GM19023 (cell line): Measurements from ENCODE around the gene KLHL21.
A peak's percentile ranks its signal among the peaks of the same experiment; 100 is the strongest.
"Not testable (repeated sequence)": the region's sequence is repeated elsewhere in the genome, so short reads cannot be mapped to it uniquely, and the experiment has no call there.

Source experiments
- ATAC-seq: cut with Tn5 transposase; IDR thresholded peaks from one replicate; pipeline ENCODE4 v1.9.1; 2021; ENCODE audit warnings: mild to moderate bottlenecking, moderate library complexity; ENCODE audit not compliant: unreplicated experiment

Gene KLHL21

DNA sequence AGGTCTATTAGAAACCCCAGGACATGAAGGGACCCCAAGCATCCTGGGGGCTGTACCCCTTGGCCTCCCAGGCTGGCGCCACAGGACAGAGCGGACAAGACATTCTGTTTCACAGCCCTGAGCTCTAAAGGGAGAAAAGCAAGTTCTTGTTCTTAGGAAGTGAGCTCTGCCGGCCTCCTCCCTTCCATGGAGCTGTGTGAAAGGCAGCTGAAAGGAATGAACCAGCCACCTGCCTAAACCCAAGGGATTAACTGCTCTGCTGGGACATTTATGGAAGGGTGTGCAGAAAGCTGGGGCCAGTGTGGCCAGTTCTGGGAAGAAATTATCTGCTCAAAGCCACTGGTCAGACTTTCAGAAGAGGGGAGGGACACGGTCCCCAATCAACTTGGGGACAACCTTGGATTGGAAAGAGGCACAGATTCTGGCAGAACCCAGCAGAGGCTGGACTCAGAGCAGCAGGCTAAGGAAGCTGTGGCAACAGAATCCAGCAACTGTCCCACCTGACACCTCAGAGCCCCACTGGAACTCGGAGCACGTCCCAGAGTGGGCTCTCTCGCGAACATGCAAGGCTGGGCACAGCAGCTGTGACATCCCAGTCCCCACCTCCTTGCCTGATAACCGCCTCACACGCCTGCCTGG lies 2.1 kb downstream of the KLHL21 start:
- ATAC-seq = peak; percentile 3

DNA sequence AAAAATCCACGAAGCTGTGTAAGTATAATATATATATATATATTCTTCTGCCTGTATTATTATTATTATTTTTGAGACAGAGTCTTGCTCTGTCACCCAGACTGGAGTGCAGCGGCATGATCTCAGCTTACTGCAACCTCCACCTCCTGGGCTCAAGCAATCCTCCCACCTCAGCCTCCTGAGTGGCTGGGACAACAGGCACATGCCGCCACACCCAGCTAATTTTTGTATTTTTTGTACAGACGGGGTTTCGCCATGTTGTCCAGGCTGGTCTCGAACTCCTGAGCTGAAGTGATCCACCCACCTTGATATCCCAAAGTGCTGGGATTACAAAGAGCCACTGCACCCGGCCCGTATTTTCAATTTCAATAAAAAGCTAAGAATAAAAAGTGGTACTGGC lies 2.7 kb downstream of the KLHL21 start:
- ATAC-seq = not testable (repeated sequence)

DNA sequence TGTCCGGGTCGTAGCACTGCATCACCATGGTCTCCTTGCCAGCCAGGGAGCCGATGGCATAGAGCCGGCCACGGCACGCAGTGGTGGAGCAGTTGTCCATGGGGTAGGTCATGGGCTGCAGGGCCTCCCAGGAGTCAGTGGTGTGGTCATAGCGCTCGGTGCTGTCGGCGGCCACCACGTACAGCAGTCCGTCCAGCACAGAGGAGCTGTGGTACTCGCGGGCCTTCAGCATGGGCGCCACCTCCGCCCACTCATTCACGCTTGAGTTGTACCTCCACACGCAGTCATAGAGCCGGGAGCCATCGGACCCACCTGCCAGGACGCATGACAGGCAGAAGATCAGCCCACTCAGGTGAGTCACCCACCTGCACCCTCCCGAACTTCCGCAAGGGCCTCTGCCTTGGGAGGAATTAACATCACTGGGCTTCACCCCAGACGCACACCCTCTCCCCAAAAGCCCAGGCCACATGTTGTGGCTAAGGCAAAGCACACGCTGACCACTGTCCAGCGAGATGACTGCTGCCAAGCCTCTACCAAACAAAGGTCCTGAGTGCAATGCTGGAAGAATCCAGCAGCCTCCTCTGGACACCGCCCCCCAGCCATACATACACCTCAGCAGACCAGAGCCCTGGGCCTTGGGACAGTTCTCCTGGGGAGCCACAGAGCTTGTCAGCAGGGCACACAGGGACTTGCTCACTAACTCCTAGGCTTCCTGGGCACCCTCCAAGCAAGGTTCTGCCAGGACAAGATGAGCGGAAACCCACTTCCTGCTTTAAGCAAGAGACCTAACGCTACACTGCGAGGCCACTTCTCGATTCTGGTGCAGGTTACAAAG lies 3.3 kb downstream of the KLHL21 start:
- no peak for ATAC-seq

DNA sequence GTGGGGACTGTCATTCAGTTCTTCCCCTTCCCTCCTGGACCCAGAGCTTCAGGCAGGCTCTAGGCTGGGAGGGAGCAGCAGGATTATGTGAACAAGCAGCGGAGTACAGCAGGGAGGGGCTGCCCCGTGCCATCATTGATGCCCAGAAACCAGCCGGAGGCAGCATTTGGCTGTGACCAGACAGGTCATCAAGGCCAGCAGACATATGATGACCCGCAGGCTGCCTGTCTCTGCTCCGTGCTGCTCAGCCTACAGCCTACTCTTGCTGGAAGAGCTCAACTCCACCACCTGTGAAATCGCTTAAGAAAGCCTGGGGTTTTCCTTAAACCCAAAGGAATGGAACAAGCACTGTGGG lies 4.9 kb downstream of the KLHL21 start:
- ATAC-seq = no peak

DNA sequence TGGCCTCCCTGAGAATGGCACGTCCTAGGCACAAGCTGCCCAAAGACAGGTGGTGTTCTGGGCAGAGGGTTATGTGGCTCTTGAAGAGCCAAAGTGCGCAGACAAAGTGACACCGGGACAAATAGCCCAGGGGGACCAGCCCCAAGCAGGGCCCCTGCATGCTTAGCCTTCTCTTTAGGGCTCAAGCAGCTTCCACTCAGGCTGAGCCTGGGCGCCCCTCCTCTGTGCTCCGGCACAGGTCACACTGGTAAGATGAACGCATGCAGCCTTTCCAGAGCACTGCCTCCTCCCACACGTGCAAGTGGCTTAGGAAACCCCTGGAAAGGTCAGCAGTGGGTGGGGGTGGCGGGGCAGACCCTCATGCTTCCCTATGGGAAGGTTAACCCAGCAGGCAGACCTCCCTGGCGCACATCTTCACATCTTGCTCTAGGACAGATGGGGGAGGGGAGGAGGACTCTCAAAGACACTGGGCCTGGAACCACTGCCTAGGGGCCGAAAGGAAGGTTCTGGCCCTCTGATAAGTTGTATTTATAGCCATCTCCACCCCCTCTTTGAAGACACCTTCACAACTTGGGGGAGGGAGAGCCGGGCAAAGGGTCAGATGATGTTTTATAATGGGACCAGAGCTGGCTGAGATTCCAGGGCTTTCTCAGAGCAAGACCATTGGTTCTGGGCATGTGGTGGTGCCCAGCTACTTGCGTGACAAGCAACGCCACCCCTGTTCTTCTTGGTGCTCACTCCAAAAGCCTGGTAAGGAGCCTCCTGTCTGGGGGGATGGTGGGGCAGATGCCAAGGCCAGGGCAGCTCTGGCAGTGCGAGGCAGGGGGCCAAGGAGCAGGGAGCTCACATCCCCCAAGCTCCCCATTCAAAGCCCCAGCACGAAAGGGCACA lies 5.5 kb downstream of the KLHL21 start:
- ATAC-seq = no peak

DNA sequence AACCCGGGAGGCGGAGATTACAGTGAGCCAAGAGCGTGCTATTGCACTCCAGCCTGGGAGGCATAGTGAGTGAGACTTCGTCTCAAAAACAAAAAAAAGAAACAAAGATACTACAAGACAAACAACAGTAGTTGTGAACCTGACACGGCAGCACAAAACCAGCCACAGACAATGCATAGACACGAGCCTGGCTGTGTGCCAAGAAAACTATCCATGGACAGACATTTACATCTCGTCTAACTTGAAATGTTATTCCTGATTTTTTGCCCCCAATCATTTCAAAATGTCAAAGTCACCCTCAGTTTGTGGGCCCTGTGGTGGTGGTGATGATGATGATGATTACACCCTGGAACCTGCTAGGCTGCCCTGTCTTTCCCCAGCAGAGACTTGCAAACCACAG lies 6.3 kb downstream of the KLHL21 start:
- no peak for ATAC-seq

DNA sequence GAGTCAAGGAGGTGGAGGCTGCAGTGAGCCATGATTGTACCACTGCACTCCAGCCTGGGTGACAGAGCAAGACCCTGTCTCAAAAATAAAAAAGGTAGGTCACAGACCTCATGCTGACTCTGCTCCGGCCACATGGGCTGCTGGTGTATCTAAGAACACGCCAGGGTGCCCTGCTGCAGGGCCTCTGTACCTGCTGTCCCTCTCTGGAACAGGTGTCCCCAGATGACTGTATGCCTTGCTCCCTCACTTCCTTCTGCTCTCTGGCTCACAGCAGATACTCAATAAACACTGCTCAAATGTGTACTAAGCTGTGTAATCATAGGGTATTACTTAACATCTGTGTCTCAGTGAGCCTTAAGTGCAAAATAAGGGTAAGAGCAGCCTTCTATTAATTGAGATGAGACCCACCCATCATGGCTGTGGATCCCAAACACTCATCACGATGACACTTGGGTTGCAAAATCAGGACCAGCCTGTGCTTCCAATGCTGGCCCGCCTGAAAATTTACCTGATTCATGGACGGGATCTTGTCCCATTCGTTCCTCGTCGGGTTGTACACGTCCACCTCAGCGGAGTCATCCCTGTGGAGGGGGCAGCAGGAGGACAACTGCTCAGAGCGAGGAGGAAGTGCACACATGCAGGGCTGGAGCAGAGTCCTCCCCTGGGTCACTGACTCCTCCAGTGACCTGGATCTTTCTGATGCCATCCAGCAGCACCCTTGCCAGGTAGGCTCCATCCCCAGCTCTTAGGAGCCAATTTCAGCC lies 7.5 kb downstream of the KLHL21 start:
- ATAC-seq = no peak

DNA sequence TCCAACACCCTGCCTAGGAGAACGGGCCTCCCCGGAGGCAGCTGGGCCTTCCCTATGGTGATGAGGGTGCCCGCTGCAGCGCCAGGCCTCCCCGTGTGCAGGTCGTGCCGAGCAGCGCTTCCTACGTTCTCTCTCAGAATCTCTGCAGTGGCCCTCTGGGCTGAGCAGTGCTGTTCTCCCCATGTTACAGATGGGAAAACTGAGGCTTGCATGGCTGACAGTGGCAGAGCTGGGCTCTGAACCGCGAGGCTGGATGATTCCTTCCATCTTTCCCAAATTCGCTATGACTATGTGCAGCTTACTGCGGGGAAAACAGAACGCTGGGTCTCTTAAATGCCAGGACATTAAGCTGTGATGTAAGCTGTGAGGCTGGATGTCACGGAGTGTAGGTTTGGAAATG lies 8.9 kb downstream of the KLHL21 start:
- ATAC-seq = no peak

DNA sequence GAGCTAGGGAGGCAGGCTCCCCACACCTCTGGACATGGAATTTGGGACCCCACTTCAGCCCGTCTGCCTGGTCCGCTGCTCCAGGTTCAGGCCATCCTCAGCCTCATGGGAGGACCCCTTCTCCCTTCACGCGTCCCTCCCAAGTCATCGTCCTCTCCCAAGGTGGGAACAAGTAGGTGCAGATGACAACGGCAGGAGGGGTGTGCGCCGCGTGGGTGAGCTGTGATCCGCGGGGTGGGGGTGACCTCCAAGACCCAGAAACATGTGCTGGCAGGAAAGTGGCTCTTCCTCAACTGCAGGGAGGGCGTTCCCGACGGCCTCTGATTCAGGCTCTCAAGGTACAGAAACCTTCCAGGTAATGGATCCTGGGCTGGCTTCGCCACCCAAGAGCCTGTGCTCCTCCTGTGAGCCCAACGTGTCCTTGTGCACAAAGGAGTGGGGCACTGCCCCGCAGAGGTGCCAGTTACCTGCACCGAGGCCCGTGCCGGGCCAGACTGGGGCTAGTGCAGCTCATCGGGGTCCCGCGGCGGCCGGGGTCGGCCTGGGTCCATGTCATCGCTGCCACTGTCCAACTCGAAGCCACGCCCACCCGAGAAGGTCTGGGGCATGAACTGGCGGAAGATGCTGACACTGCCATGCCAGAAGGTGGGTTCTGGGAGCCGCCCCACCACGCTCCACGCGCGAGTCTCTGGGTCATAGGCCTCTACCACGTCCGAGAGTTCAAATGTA lies 9.6 kb downstream of the KLHL21 start:
- no peak for ATAC-seq

DNA sequence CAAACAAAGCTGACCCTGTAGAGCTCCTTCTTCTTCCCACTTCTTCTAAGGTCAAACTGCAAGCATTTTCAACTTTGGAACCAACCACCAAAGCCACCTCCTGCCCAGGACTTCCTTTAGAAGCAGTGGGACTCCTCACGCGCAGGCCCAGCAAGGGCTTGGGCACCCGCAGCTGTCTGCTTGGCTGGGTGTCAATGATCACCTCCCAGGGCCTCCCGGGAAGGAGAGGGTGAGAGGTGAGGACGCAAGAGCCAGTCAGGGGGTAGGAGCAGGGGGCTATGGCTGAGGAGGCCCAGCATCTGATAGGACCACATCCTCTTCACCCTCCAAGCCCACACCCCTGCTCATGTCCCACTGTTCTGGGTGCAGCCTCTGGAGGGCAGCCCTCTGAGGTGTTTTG lies 10.2 kb downstream of the KLHL21 start:
- ATAC-seq = no peak

DNA sequence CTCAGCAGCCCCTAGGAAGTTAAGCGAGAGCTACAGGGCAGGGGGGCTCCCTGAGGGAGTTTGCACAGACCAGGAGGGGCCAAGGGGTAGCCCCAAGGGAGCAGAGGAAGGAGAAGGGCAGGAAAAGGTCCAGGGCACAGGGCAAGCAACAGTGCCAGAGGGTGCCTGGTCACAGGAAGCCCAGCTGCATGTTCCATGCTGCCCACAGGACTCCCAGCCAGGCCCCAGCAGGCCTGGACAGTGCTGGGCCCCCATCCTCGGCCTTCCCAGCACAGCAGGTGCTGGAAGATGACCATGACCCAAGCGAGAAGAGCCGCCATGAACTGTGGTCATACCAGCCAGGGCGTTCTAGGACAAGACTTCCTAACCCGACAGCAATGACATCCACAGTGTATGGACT lies 11.0 kb downstream of the KLHL21 start:
- no peak for ATAC-seq

DNA sequence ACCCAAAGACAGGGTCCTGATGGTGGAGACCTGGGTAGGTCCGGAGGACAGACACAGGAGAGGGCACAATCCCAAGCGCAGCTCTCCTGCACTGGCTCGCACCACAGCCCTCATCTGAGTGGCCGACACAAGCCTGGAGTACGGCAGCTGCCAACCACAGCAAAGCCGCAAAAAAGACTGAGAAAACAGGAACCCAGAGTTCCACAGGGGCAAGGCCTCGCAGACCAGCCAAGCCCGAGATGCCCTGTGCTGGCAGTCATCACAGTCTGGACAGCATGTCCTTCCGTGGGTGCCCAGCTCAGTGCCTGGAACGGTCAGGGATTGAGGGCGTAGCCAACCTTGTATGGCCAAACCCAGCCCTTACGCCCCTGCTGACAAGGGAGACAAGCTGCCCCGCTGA lies 11.4 kb downstream of the KLHL21 start:
- ATAC-seq = no peak

DNA sequence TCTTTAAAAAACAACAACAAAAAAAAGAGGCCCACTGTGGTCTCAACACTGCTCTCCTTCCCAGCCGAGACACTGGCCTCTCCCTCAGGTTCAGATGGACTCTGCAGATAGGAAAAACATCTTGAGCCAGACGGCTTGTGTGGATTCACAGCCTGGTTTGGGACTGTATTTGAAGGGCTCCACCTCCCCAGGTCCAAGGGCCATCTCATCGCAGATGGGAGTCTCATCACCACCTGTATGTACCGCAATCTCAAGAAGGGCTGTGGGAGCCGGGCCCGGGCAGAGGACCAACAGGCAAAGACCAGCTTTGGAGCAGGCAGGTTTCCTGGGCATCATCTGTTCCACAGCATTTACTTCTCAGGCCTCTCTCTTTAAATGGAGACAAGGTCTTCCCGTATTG lies 12.6 kb downstream of the KLHL21 start:
- no peak for ATAC-seq

DNA sequence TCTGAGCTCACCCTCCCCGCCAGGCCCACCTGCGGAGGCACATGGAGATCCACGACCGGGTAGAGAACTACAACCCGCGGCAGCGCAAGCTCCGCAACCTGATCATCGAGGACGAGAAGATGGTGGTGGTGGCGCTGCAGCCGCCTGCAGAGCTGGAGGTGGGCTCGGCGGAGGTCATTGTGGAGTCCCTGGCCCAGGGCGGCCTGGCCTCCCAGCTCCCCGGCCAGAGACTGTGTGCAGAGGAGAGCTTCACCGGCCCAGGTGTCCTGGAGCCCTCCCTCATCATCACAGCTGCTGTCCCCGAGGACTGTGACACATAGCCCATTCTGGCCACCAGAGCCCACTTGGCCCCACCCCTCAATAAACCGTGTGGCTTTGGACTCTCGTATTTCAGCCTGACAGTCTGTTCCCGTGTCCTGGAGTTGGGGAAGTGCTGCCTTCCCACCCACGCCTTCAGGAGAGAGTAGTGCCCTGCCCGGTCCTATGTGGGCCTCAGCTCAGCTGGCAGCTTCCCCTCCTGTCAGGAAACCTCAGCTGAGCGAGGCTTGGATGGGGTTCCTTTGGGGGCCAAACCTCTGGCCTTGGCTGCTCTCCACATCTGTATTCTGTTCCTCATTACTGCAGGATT lies 13.7 kb downstream of the KLHL21 start:
- ATAC-seq = no peak

DNA sequence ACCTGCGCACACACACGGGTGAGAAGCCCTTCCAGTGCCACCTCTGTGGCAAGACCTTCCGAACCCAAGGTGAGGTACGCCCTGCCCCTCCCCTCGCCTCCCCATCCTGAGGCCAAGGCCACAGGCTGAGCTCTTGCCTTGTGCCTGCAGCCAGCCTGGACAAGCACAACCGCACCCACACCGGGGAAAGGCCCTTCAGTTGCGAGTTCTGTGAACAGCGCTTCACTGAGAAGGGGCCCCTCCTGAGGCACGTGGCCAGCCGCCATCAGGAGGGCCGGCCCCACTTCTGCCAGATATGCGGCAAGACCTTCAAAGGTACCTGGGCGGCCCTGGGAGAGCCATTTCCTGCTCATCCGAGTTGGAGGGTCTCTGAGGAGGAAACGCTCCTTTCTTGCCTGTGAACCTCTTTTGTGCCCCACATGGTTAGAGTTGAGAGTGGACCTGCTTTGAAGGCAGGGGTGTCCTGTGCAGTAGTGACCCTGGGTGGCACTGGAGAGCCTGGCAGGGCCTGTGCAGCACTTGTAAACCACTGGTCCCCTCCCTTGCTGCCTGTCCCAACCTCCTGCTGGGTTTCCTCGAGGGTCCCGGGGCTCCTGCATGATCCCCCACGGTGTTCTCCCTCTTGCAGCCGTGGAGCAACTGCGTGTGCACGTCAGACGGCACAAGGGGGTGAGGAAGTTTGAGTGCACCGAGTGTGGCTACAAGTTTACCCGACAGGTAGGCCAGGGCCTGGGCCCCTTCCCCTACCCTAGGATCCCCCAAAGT lies 14.4 kb downstream of the KLHL21 start:
- no peak for ATAC-seq

DNA sequence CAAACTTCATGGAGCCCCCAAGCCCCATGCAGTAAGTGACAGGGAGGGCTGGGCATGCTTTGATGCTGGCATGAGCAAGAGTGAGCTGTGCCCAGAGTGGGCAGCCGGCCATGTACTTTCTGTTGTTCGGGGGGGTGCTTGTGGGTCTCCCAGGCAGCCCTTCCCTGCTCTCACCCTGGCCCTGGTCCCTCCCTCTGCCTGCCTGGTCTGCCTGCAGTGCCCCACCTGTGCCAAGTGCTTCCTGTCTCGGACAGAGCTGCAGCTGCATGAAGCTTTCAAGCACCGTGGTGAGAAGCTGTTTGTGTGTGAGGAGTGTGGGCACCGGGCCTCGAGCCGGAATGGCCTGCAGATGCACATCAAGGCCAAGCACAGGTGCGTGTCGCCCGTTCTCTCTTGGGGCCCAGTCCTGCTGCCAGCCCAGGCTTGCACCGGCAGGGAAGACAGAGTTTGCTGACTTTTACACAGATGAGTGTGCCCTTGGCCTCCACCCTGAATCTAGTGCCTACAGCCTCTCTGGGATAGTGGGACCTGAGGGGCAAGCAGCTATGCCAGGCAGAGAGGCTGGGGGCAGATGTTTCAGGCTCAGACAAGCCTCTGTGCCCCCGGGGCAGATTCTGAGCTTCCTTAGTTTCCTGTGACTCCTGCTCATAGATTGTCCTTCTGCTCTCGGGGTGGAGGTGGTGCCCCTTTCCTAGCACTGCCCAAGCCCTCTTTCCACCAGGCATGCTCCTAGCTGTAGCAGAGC lies 15.2 kb downstream of the KLHL21 start:
- ATAC-seq = no peak

DNA sequence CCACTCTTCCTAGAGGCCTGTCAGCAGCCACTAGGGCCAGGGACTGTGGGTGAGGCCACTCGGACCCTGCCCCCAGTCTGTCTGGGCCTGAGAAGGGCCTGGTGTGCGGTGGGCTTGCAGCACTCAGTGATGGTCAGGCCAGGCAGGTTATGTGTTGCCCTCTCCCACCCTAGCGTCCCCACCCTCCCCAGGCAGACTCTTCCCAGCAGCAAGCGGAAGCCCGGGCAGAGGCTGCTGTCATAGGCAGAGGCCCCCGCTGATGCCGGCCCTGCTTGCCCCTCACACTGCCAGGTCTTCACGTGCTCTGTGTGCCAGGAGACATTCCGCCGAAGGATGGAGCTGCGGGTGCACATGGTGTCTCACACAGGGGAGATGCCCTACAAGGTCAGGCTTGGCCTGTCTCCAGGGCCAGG lies 16.3 kb downstream of the KLHL21 start:
- ATAC-seq = no peak

DNA sequence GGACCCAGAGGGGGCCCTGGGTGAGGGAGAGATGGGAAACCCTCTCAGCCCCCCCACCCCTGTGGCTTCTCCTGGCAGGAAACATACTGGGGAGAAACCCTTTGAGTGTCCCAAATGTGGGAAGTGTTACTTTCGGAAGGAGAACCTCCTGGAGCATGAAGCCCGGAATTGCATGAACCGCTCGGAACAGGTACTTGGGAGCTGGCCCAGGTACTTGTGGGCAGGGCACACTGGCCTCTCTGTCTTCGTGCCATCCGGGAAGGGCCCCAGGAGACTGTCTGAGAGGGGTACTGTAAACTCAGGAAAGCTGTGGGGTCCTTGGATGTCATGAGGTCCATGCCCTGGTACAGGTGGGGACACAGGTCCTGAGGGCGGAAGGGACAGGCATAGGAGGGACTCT lies 16.8 kb downstream of the KLHL21 start:
- ATAC-seq = no peak
